GM21619 (cell line): ENCODE measurements around the gene MLH3.

ENCODE experiments used
- ATAC-seq: cut with Tn5 transposase; IDR thresholded peaks from one replicate; pipeline ENCODE4 v1.9.1; 2021; ENCODE audit not compliant: unreplicated experiment

Gene MLH3

DNA sequence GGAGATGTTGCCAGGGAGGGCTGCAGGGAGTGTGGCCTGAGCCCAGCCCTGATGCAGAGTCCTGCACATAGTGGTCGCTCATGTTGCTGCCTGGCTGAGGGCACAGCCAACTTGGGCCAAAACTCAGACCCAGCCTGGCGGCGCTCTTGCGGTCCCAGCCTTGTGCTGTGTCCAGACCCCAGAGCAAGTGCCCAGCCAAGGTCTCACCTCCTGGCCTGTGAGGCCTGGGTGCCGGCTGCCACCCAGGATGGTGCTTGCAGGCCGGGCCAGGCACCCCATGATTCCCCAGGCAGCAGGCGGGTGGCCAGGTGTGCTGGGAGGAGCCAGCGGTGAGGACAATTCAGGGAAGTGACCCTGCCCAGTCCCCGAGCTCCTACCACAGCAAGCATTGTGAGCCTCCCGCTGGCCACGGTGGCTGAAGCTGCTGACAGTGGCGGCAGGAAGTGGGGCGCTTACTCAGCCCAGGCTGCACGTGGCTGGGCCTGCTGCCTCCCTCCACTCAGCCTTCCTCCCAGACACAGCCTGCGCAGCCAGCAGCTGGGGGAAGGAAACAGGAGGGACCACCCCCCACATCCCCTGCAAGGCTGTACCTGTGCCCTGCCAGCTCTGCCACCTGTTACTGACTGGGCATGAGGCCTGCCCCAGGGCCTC lies 78.1 kb downstream of the MLH3 start:
- ATAC-seq: no peak

DNA sequence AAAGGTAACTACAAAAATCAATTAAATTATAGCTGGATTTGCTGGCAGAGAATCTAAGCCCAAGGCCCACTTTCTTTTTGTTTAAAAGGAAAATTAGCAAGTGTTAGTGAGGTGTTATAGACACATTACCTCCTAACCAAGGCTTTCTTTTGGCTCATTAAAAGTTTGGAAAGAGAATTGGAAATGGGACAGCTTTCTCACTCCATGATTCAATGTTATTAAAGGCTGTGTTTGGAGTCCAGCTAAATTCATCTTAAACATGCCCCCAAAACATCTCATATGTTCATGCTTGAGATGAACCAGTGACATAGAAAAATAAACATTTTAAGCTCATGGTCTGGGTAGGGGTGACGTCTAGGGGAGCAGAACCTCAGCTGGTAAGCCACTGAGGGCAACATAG lies 82.5 kb downstream of the MLH3 start:
- ATAC-seq: no peak

DNA sequence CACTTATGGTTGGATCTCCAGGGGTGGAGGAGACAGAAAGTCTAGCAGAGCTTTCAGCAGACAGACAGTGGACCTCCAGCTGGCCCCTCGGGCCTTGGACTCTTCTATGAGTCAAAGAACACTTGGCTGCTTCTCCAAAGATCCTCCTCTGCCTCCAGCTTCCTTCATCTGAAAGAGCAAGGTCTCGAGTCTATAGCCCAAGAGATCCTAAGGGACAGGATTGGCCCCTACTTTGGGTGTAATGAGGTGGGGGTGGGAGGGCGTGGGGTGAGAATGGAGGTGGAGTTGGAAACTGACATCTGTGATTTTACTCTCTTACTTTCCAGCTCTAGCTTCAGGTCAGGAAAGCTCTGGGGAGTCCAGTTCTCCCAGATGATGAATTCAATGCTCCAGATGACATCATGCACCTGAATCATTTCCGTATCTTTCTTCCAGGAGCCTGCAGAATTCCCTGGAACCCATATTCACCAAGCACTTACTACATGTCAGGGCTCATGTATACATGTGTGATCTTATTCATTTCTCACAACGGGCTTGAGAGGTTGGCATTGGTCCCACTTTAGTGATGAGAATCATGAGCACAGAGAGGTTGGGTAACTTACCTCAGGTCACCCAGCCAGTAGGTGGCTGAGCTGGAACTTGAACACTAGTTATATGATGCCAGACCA lies 85.6 kb downstream of the MLH3 start:
- no peak for ATAC-seq

DNA sequence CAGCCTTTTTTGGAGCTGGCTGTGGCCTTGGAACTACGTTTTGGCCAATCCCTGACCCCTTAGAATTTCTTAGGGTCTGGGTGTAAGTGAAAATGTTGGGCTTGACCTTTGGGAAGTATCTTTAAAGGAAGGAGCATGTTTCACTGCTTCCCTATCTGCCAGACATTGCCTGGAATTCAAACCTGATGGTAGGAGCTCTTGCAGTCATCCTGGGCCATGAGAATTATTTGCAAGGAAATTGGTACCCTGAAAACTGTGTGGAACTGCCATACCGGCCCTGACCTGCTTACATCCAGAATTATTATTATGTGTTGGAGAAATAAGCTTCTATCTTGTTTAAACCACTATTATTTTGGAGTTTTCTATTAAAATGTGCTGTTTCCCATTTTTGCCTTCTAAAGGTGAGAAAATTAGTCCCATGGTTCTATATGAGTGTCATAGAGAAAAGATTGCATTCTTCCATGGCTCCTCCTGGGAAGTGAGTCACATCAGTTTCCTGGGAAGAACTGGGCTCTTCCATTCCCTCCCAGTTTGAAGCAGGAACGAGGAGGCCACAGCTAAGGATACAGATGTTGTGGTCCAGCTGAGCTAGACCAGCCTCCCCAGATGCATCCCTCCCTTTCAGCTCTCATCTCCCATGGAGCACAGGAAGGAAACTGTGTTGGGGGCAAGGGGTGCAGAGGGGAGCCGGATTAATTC lies 86.3 kb downstream of the MLH3 start:
- no peak for ATAC-seq
